Neural progenitor cell (in vitro differentiated cells): ENCODE measurements around the gene POC5.

Experiments
- CTCF ChIP-seq: fragments of 200-600 bp; sonication (generic); IDR thresholded peaks from 2 replicates; pipeline ENCODE4 v1.5.1; 2017; ENCODE audit warnings: antibody characterized with exemption, mild to moderate bottlenecking
- EZH2 ChIP-seq: fragments of 200-600 bp; sonication (generic); IDR thresholded peaks from 2 replicates; pipeline ENCODE4 v1.6.1; 2017; ENCODE audit warnings: antibody characterized with exemption, mild to moderate bottlenecking, moderate library complexity
- EZH2phosphoT487 ChIP-seq: fragments of 200-600 bp; sonication (generic); IDR thresholded peaks from 2 replicates; pipeline ENCODE4 v1.6.1; 2017; ENCODE audit warnings: antibody characterized with exemption

DNA sequence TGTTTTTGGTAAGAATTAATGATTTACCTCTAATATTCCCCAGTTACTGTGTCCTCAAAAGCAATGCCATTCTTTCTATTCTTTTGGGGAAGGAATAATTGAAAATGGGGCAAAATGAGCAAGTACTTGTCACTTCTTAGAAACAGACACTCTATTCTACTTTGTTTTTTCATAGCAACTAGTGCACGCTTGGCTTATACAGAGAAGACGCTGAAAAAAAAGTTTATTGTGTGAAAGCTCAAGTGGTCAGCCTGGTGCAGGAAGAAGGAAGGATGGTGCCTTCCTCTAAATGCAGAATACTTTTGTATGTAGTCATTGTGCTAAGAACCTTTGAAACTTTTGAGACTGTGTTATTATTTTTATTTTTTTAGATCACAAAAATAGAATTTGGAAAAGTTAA is 76.4 kb downstream of the POC5 start:
- no peak for TF ChIP-seq CTCF
- TF ChIP-seq EZH2 = no peak
- no peak for TF ChIP-seq EZH2phosphoT487
